A549 (cell line): ENCODE measurements around the gene RIN2. TPM values are rescaled to one million over a fixed set of nuclear protein-coding genes. Genes with fewer than 3 reads are reported as not detected.
A peak's percentile ranks its signal among the peaks of the same experiment; 100 is the strongest.

Experiments used
- ATAC-seq, 2 experiments: fragments of 200-7000 bp in 1 of 2; fragments of >200 bp in 1 of 2; cut with Nextera tagmentation in 1 of 2; cut with Tn5 transposase in 1 of 2; 3 replicates each; pipeline versions ENCODE4 v1.8.0 to v1.9.1; 2018 to 2020; ENCODE audit warnings: mild to moderate bottlenecking in 1 of 2, moderate library complexity in 1 of 2
- CTCF ChIA-PET: fragments of 300-600 bp; sonication (Branson Sonifier 250); formaldehyde crosslinking; extraction: SDS; loops from one replicate; lab custom pipeline; 2021; ENCODE audit warnings: antibody characterized with exemption, inconsistent platforms; lab: Yijun Ruan, JAX
- POLR2A ChIA-PET: fragments of 350-600 bp; formaldehyde crosslinking; extraction: SDS; loops from one replicate; lab custom pipeline; 2021; ENCODE audit warnings: antibody characterized with exemption, inconsistent platforms; lab: Yijun Ruan, JAX
- DNase-seq, 2 experiments: peaks; one replicate each; pipeline versions ENCODE4 v3.0.0 to v3.0.0-alpha.2; 2011 to 2016; ENCODE audit warnings: low read depth in 1 of 2, low spot score in 1 of 2
- FAIRE-seq: peaks from 2 replicates; lab custom pipeline; 2011; peaks lifted over from hg19 to GRCh38; lab: Jason Lieb, UNC
- H3K27ac ChIP-seq, 2 experiments: fragments of >200 bp; sonication (Bioruptor Twin); formaldehyde crosslinking; 3 replicates each; pipeline ENCODE4 v1.5.1; 2016 to 2017
- H3K4me1 ChIP-seq: fragments of >200 bp; sonication (Bioruptor Twin); formaldehyde crosslinking; 3 replicates; pipeline ENCODE4 v1.6.1; 2016
- H3K4me2 ChIP-seq: fragments of >200 bp; sonication (Bioruptor Twin); formaldehyde crosslinking; 3 replicates; pipeline ENCODE4 v1.6.1; 2016
- H3K4me3 ChIP-seq: fragments of >200 bp; sonication (Bioruptor Twin); formaldehyde crosslinking; 3 replicates; pipeline ENCODE4 v1.5.1; 2016
- H3K9me3 ChIP-seq: fragments of >200 bp; sonication (Bioruptor Twin); formaldehyde crosslinking; 3 replicates; pipeline ENCODE4 v1.6.1; 2016
- BCL3 ChIP-seq: fragments of >200 bp; sonication (Bioruptor Twin); formaldehyde crosslinking; IDR thresholded peaks from 3 replicates; pipeline ENCODE4 v1.6.1; 2016
- CBX8 ChIP-seq: fragments of 200-600 bp; sonication (generic); IDR thresholded peaks from 2 replicates; pipeline ENCODE4 v1.6.1; 2016
- CEBPB ChIP-seq, 2 experiments: fragments of >200 bp in 1 of 2; sonication (Bioruptor Twin) in 1 of 2; formaldehyde crosslinking in 1 of 2; IDR thresholded peaks; 2 replicates each; pipeline ENCODE4 v1.6.1; 2012 to 2016
- CHD4 ChIP-seq: fragments of 200-600 bp; sonication (generic); IDR thresholded peaks from 2 replicates; pipeline ENCODE4 v1.6.1; 2016; ENCODE audit warnings: antibody characterized with exemption, mild to moderate bottlenecking, borderline replicate concordance
- ELK1 ChIP-seq: fragments of 150-350 bp; IDR thresholded peaks from 2 replicates; pipeline ENCODE4 v1.6.1; 2014; ENCODE audit warnings: low read depth, mild to moderate bottlenecking, low read length
- FOSB ChIP-seq: fragments of 250-450 bp; sonication (Bioruptor Pico); IDR thresholded peaks from 2 replicates; pipeline ENCODE4 v1.5.0; 2020; ENCODE audit warnings: mild to moderate bottlenecking, moderate library complexity
- FOSL2 ChIP-seq, 2 experiments: fragments of 450-650 bp in 1 of 2; fragments of >200 bp in 1 of 2; sonication (Bioruptor Twin) in 1 of 2; formaldehyde crosslinking; IDR thresholded peaks; 2 replicates each; pipeline versions ENCODE4 v1.5.0 to v1.6.1; 2016 to 2020; ENCODE audit warnings: mild to moderate bottlenecking in 1 of 2, moderate library complexity in 1 of 2
- GATA3 ChIP-seq: IDR thresholded peaks from 2 replicates; pipeline ENCODE4 v1.6.1; 2012; ENCODE audit warnings: borderline replicate concordance
- HES2 ChIP-seq: fragments of >200 bp; sonication (Bioruptor Twin); formaldehyde crosslinking; IDR thresholded peaks from 2 replicates; pipeline ENCODE4 v1.6.1; 2016
- HMGXB4 ChIP-seq: fragments of 250-450 bp; sonication (Bioruptor Pico); IDR thresholded peaks from 2 replicates; pipeline ENCODE4 v1.5.0; 2021; ENCODE audit warnings: mild to moderate bottlenecking, moderate library complexity, borderline replicate concordance
- HOXB13 ChIP-seq: fragments of 250-450 bp; sonication (Bioruptor Pico); IDR thresholded peaks from 2 replicates; pipeline ENCODE4 v1.5.0; 2020; ENCODE audit warnings: low read depth, mild to moderate bottlenecking, moderate library complexity
- NFE2L2 ChIP-seq: fragments of 150-350 bp; conservative IDR thresholded peaks from 2 replicates; pipeline ENCODE4 v1.6.1; 2014; ENCODE audit warnings: low read length
- NR3C1 ChIP-seq: fragments of >200 bp; sonication (Bioruptor Twin); formaldehyde crosslinking; IDR thresholded peaks from 3 replicates; pipeline ENCODE4 v1.6.1; 2017
- PHF8 ChIP-seq: fragments of 200-600 bp; sonication (generic); IDR thresholded peaks from 2 replicates; pipeline ENCODE4 v1.6.1; 2016; ENCODE audit warnings: low read depth, mild to moderate bottlenecking, antibody characterized with exemption, moderate library complexity, borderline replicate concordance
- POLR2AphosphoS2 ChIP-seq: conservative IDR thresholded peaks from 2 replicates; pipeline ENCODE4 v1.6.1; 2012; ENCODE audit warnings: low read length, improper control_type of control experiment, inconsistent platforms
- RARB ChIP-seq: fragments of 250-450 bp; sonication (Bioruptor Pico); IDR thresholded peaks from 2 replicates; pipeline ENCODE4 v1.8.0; 2021; ENCODE audit warnings: mild to moderate bottlenecking, moderate library complexity
- RCOR1 ChIP-seq: fragments of 150-350 bp; IDR thresholded peaks from 2 replicates; pipeline ENCODE4 v1.6.1; 2014; ENCODE audit warnings: antibody characterized with exemption, low read length, low read depth
- REST ChIP-seq: fragments of 200-600 bp; sonication (generic); IDR thresholded peaks from 2 replicates; pipeline ENCODE4 v1.6.1; 2016; ENCODE audit warnings: antibody characterized with exemption, mild to moderate bottlenecking, moderate library complexity
- RFX5 ChIP-seq: fragments of 450-650 bp; IDR thresholded peaks from 2 replicates; pipeline ENCODE4 v1.7.1; 2014; ENCODE audit warnings: antibody characterized with exemption, mild to moderate bottlenecking, moderate library complexity
- TFCP2L1 ChIP-seq: fragments of 250-450 bp; sonication (Bioruptor Pico); IDR thresholded peaks from 2 replicates; pipeline ENCODE4 v1.5.0; 2021; ENCODE audit warnings: mild to moderate bottlenecking
- ZNF302 ChIP-seq: fragments of 250-450 bp; sonication (Bioruptor Pico); IDR thresholded peaks from 2 replicates; pipeline ENCODE4 v1.9.0; 2021; ENCODE audit warnings: inconsistent platforms, mild to moderate bottlenecking, moderate library complexity
- WGBS: methylation state at CpG from one replicate; pipeline ENCODE4 v1.1.6; 2017; ENCODE audit errors: missing lambda C conversion rate; 5-methylcytosine and 5-hydroxymethylcytosine counted together
- polyA plus RNA-seq, 4 experiments: library from polyadenylated mRNA; depleted of rRNA in 3 of 4; stranded (reverse); fragments of >200 nt; fragmentation: RNase III in 1 of 4; extraction: RNeasy Plus Mini Kit Qiagen cat#74134 plus additional on column Dnase treatment in 1 of 4; gene quantifications; 2 replicates in 3 of 4; 3 replicates in 1 of 4; pipeline ENCODE4 v1.2.3, GENCODE V29; 2011 to 2017

Gene RIN2
- polyA plus RNA-seq, 2 of the 4 experiments (the other 2 are of a cell fraction) = 22.4 to 34.7 TPM

- H3K4me1 ChIP-seq = no peaks in the 10 kb centered on the region
- H3K4me2 ChIP-seq = no peak overlapping the region
- ATAC-seq (no peak), DNase-seq (no peak), FAIRE-seq (no peak)
- H3K27ac ChIP-seq = no peak overlapping the region
- CTCF ChIA-PET = interaction anchor here (1.0 to 1.2 kb wide), 2 partner anchors 25 to 37 kb away, joined by 3 read pairs; no protein-coding TSS in a partner anchor
- TF ChIP-seq ZNF302 (CRISPR knock-in tag) = no peak
- peak; percentile 60; the same call in 1 of the 2 replicates for TF ChIP-seq REST
- TF ChIP-seq TFCP2L1 (CRISPR knock-in tag) = no peak
- TF ChIP-seq RCOR1 = no peak
- WGBS = 74% methylated on average over 4 of the region's 4 CpGs
- peaks cover 6% of the 10 kb centered on the region; the same call in 2 of the 3 replicates for H3K9me3 ChIP-seq
- H3K4me3 ChIP-seq = no peak overlapping the region
- POLR2A ChIA-PET = no interaction called here
Measured at GRCh38 chr20:19747903-19748302, 10.2 kb upstream of the RIN2 start.

- Histone ChIP-seq H3K27ac (no peak overlapping the region), H3K4me1 (no peaks in the 10 kb centered on the region)
- WGBS = 48% methylated on average over 2 of the region's 2 CpGs
- POLR2A ChIA-PET = interaction anchor here (0.8 kb wide), 1 partner anchor 10 kb away, joined by 3 read pairs; no protein-coding TSS in a partner anchor
- TF ChIP-seq CHD4 (no peak), GATA3 (no peak), CBX8 (no peak), NR3C1 (no peak), FOSB (no peak), ELK1 (no peak), POLR2AphosphoS2 (no peak), REST (no peak), FOSL2 (IDR thresholded peaks at IDR 0.05) (no peak), FOSL2 (CRISPR knock-in tag; IDR thresholded peaks at IDR 0.05) (no peak), HOXB13 (CRISPR knock-in tag) (no peak), HMGXB4 (no peak), BCL3 (no peak), CEBPB (IDR thresholded peaks at IDR 0.05) (no peak), RFX5 (no peak), NFE2L2 (no peak), RARB (CRISPR knock-in tag) (no peak), HES2 (no peak), PHF8 (no peak)
- TF ChIP-seq, all 56 proteins: peak for 0
- Histone ChIP-seq H3K9me3 (peaks cover 6% of the 10 kb centered on the region; the same call in 2 of the 3 replicates), H3K4me2 (no peak overlapping the region), H3K4me3 (no peak overlapping the region)
- ATAC-seq (no peak), FAIRE-seq (peak; percentile 84), DNase-seq (no peak)
- CTCF ChIA-PET = interaction anchor here (1.0 to 1.3 kb wide), 2 partner anchors 36 to 59 kb away, joined by 3 to 4 read pairs; no protein-coding TSS in a partner anchor
Measured at GRCh38 chr20:19748681-19749080, 9.4 kb upstream of the RIN2 start.
